ENCODE measurements around the gene VPS13C. TPM values are rescaled to one million over a fixed set of nuclear protein-coding genes. Genes with fewer than 3 reads are reported as not detected.

Gene VPS13C
- total RNA-seq, 2 donors from 2014 or later, result 116 to 127 TPM

- H3K4me3 Mint-ChIP-seq, result no peak overlapping the region
- H3K9me3 ChIP-seq (ENCODE audit: control insufficient read depth, low read length, poor library complexity, severe bottlenecking), result peaks cover 15% of the 10 kb centered on the region
- peaks cover 8% of the 10 kb centered on the region for H3K4me1 Mint-ChIP-seq
- peak overlapping the region; percentile 64 for H3K27ac Mint-ChIP-seq
- H3K27me3 Mint-ChIP-seq, result no peaks in the 10 kb centered on the region
- DNase-seq (no peak), ATAC-seq (no peak)
- peaks cover 6% of the 10 kb centered on the region for H3K36me3 Mint-ChIP-seq (ENCODE audit: low read depth)
These were observed 170.5 kb downstream of the VPS13C start for GRCh38 chr15:61889706-61890105.

- ATAC-seq, result no peak
- Mint-ChIP-seq H3K27ac (no peak overlapping the region), H3K36me3 (ENCODE audit: low read depth) (peaks cover 3% of the 10 kb centered on the region)
These were observed 172.0 kb downstream of the VPS13C start for GRCh38 chr15:61888074-61888780.

GRCh38 chr15:61880084-61880483, 180.2 kb downstream of the VPS13C start:
- Mint-ChIP-seq H3K36me3 (ENCODE audit: low read depth) (peaks cover 2% of the 10 kb centered on the region), H3K27me3 (no peaks in the 10 kb centered on the region), H3K27ac (no peak overlapping the region), H3K4me3 (no peak overlapping the region), H3K4me1 (peaks cover 2% of the 10 kb centered on the region)
- ATAC-seq, result no peak
- H3K9me3 ChIP-seq (ENCODE audit: control insufficient read depth, low read length, poor library complexity, severe bottlenecking), result no peaks in the 10 kb centered on the region
- no peak for DNase-seq

More at GRCh38 chr15:61888074-61888780, 172.0 kb downstream of the VPS13C start:
- no peak for DNase-seq
- Mint-ChIP-seq H3K4me3 (no peak overlapping the region), H3K4me1 (peaks cover 8% of the 10 kb centered on the region), H3K27me3 (no peaks in the 10 kb centered on the region)
- peaks cover 13% of the 10 kb centered on the region for H3K9me3 ChIP-seq (ENCODE audit: control insufficient read depth, low read length, poor library complexity, severe bottlenecking)

GRCh38 chr15:61879219-61879618, 181.0 kb downstream of the VPS13C start:
- H3K4me3 Mint-ChIP-seq, result no peak overlapping the region
- H3K9me3 ChIP-seq (ENCODE audit: control insufficient read depth, low read length, poor library complexity, severe bottlenecking), result no peaks in the 10 kb centered on the region
- peaks cover 2% of the 10 kb centered on the region for H3K36me3 Mint-ChIP-seq (ENCODE audit: low read depth)
- H3K27me3 Mint-ChIP-seq, result no peaks in the 10 kb centered on the region
- H3K4me1 Mint-ChIP-seq, result peaks cover 2% of the 10 kb centered on the region
- no peak for ATAC-seq
- H3K27ac Mint-ChIP-seq, result no peak overlapping the region
- DNase-seq, result no peak

- H3K9me3 ChIP-seq (ENCODE audit: control insufficient read depth, low read length, poor library complexity, severe bottlenecking), result no peaks in the 10 kb centered on the region
- DNase-seq, result no peak
- peaks cover 7% of the 10 kb centered on the region for H3K4me1 Mint-ChIP-seq
- no peak overlapping the region for H3K27ac Mint-ChIP-seq
- H3K27me3 Mint-ChIP-seq, result no peaks in the 10 kb centered on the region
- peak; percentile 32 for ATAC-seq
- H3K36me3 Mint-ChIP-seq (ENCODE audit: low read depth), result peaks cover 5% of the 10 kb centered on the region
- H3K4me3 Mint-ChIP-seq, result no peak overlapping the region
These were observed 188.2 kb downstream of the VPS13C start for GRCh38 chr15:61871926-61872522.

GRCh38 chr15:61869656-61870055, 190.6 kb downstream of the VPS13C start:
- DNase-seq (no peak), ATAC-seq (no peak)
- Mint-ChIP-seq H3K36me3 (ENCODE audit: low read depth) (peaks cover 4% of the 10 kb centered on the region), H3K27me3 (no peaks in the 10 kb centered on the region), H3K27ac (no peak overlapping the region), H3K4me1 (peaks cover 7% of the 10 kb centered on the region), H3K4me3 (no peak overlapping the region)
- no peaks in the 10 kb centered on the region for H3K9me3 ChIP-seq (ENCODE audit: control insufficient read depth, low read length, poor library complexity, severe bottlenecking)

GRCh38 chr15:61861962-61862361, 198.3 kb downstream of the VPS13C start:
- Mint-ChIP-seq H3K27me3 (no peaks in the 10 kb centered on the region), H3K36me3 (ENCODE audit: low read depth) (no peaks in the 10 kb centered on the region), H3K4me3 (no peak overlapping the region), H3K4me1 (peaks cover 9% of the 10 kb centered on the region), H3K27ac (no peak overlapping the region)
- ATAC-seq, result no peak
- H3K9me3 ChIP-seq (ENCODE audit: control insufficient read depth, low read length, poor library complexity, severe bottlenecking), result no peaks in the 10 kb centered on the region
- no peak for DNase-seq

GRCh38 chr15:61857169-61857829, 202.9 kb downstream of the VPS13C start:
- Mint-ChIP-seq H3K36me3 (ENCODE audit: low read depth) (peaks cover 2% of the 10 kb centered on the region), H3K4me3 (no peak overlapping the region), H3K27ac (no peak overlapping the region), H3K4me1 (peaks cover 9% of the 10 kb centered on the region), H3K27me3 (no peaks in the 10 kb centered on the region)
- DNase-seq, result no peak
- ATAC-seq, result peak; percentile 95
- H3K9me3 ChIP-seq (ENCODE audit: control insufficient read depth, low read length, poor library complexity, severe bottlenecking), result no peaks in the 10 kb centered on the region

GRCh38 chr15:61856295-61856694, 204.0 kb downstream of the VPS13C start:
- H3K4me1 Mint-ChIP-seq, result peaks cover 6% of the 10 kb centered on the region
- no peak for DNase-seq
- H3K27ac Mint-ChIP-seq, result no peak overlapping the region
- H3K27me3 Mint-ChIP-seq, result no peaks in the 10 kb centered on the region
- H3K9me3 ChIP-seq (ENCODE audit: control insufficient read depth, low read length, poor library complexity, severe bottlenecking), result no peaks in the 10 kb centered on the region
- peaks cover 4% of the 10 kb centered on the region for H3K36me3 Mint-ChIP-seq (ENCODE audit: low read depth)
- peak overlapping the region; percentile 34 for H3K4me3 Mint-ChIP-seq
- no peak for ATAC-seq

GRCh38 chr15:61853195-61853594, 207.1 kb downstream of the VPS13C start:
- H3K27ac Mint-ChIP-seq, result no peak overlapping the region

GRCh38 chr15:61851955-61852354, 208.3 kb downstream of the VPS13C start:
- Mint-ChIP-seq H3K27me3 (no peaks in the 10 kb centered on the region), H3K4me3 (no peak overlapping the region), H3K27ac (peak overlapping the region; percentile 63), H3K36me3 (ENCODE audit: low read depth) (peaks cover 7% of the 10 kb centered on the region), H3K4me1 (peaks cover 5% of the 10 kb centered on the region)
- no peaks in the 10 kb centered on the region for H3K9me3 ChIP-seq (ENCODE audit: control insufficient read depth, low read length, poor library complexity, severe bottlenecking)
- DNase-seq (no peak), ATAC-seq (no peak)

More at GRCh38 chr15:61853195-61853594, 207.1 kb downstream of the VPS13C start:
- no peak for DNase-seq
- no peak for ATAC-seq
- Mint-ChIP-seq H3K36me3 (ENCODE audit: low read depth) (peaks cover 7% of the 10 kb centered on the region), H3K4me3 (no peak overlapping the region), H3K4me1 (peaks cover 2% of the 10 kb centered on the region), H3K27me3 (no peaks in the 10 kb centered on the region)
- no peaks in the 10 kb centered on the region for H3K9me3 ChIP-seq (ENCODE audit: control insufficient read depth, low read length, poor library complexity, severe bottlenecking)

- Mint-ChIP-seq H3K27ac (peak overlapping the region; percentile 37), H3K27me3 (peaks cover 9% of the 10 kb centered on the region), H3K4me3 (no peak overlapping the region), H3K4me1 (peaks cover 5% of the 10 kb centered on the region), H3K36me3 (ENCODE audit: low read depth) (peaks cover 7% of the 10 kb centered on the region)
- ATAC-seq (no peak), DNase-seq (no peak)
- no peaks in the 10 kb centered on the region for H3K9me3 ChIP-seq (ENCODE audit: control insufficient read depth, low read length, poor library complexity, severe bottlenecking)
These were observed 210.8 kb downstream of the VPS13C start for GRCh38 chr15:61849447-61849846.

- peaks cover 11% of the 10 kb centered on the region for H3K4me1 Mint-ChIP-seq
- ATAC-seq (no peak), DNase-seq (no peak)
- H3K27me3 Mint-ChIP-seq, result peaks cover 62% of the 10 kb centered on the region
- peaks cover 2% of the 10 kb centered on the region for H3K36me3 Mint-ChIP-seq (ENCODE audit: low read depth)
- no peak overlapping the region for H3K4me3 Mint-ChIP-seq
- H3K27ac Mint-ChIP-seq, result no peak overlapping the region
- H3K9me3 ChIP-seq (ENCODE audit: control insufficient read depth, low read length, poor library complexity, severe bottlenecking), result no peaks in the 10 kb centered on the region
These were observed 218.8 kb downstream of the VPS13C start for GRCh38 chr15:61841466-61841865.
